ENCODE data around the gene IL11. TPM values are rescaled to one million over a fixed set of nuclear protein-coding genes. Genes with fewer than 3 reads are reported as not detected.

IL11 gene
- total and polyA plus RNA-seq, 2 of the 8 experiments (the other 6 are each of a cell fraction or from before 2014, with no cell fraction given) = 1.7 to 2.8 TPM

- TF ChIP-seq CTCF (IDR thresholded peaks at IDR 0.05; ENCODE audit: control extremely low read depth in 1 of 3, insufficient read depth in 1 of 3, low read depth in 1 of 3, low read length in 3 of 3) = peak in 1 of 3 experiments; percentile 18; a peak in 1 of 4 replicates
- 0 out of 2 replicates have a peak, but pooled peaks have one; percentile 5 for TF ChIP-seq TAF1 (IDR thresholded peaks at IDR 0.05; ENCODE audit: low read depth, low read length)
- no peak for TF ChIP-seq EP300 (IDR thresholded peaks at IDR 0.05; ENCODE audit: borderline replicate concordance in 1 of 2, low read depth in 2 of 2, low read length in 2 of 2)
- no peak for TF ChIP-seq SAP30 (IDR thresholded peaks at IDR 0.05; ENCODE audit: insufficient read depth, insufficient replicate concordance, low read length)
- TF ChIP-seq MAX (IDR thresholded peaks at IDR 0.05) = peak; percentile 52; the same call in 1 of the 2 replicates
- TF ChIP-seq SIN3A (conservative IDR thresholded peaks at IDR 0.05 in 1 of 2, IDR thresholded peaks at IDR 0.05 in 1 of 2; ENCODE audit: low read depth in 1 of 2, low read length in 2 of 2) = no peak
- 0 out of 2 replicates have a peak, but pooled peaks have one; percentile 21 for TF ChIP-seq E2F6 (IDR thresholded peaks at IDR 0.05)
- TF ChIP-seq RXRA (IDR thresholded peaks at IDR 0.05; ENCODE audit: insufficient read depth, low read depth, low read length) = no peak
- no peak for TF ChIP-seq TBP (IDR thresholded peaks at IDR 0.05; ENCODE audit: low read depth, low read length)
- TF ChIP-seq GTF2F1 (IDR thresholded peaks at IDR 0.05; ENCODE audit: borderline replicate concordance, low read depth, low read length) = no peak
- no peak for TF ChIP-seq CTBP2 (IDR thresholded peaks at IDR 0.05; ENCODE audit: borderline replicate concordance, insufficient read depth, insufficient read length, low read length)
- TF ChIP-seq MAFK (IDR thresholded peaks at IDR 0.05; ENCODE audit: low read depth, low read length) = no peak
- no peak for TF ChIP-seq NANOG (IDR thresholded peaks at IDR 0.05; ENCODE audit: insufficient read depth, low read depth, low read length, poor library complexity, severe bottlenecking)
- TF ChIP-seq ATF2 (IDR thresholded peaks at IDR 0.05; ENCODE audit: low read length) = no peak
- no peak for TF ChIP-seq JUN (IDR thresholded peaks at IDR 0.05; ENCODE audit: low read depth, low read length)
- TF ChIP-seq BACH1 (IDR thresholded peaks at IDR 0.05; ENCODE audit: low read length) = no peak; the same call in 1 of the 2 replicates
Observed at GRCh38 chr19:55383279-55384130, 13.2 kb upstream of the IL11 start (continued).
